ENCODE measurements around the gene PHETA2. TPM values are rescaled to one million over a fixed set of nuclear protein-coding genes. Genes with fewer than 3 reads are reported as not detected.

The PHETA2 gene
- total RNA-seq, 1 experiment from 2014 or later: 4.5 TPM

- Histone ChIP-seq H3K9me2 (ENCODE audit: insufficient read depth) (no peaks in the 10 kb centered on the region), H3F3A (ENCODE audit: insufficient read depth, low read depth) (peaks cover 10% of the 10 kb centered on the region; the same call in 1 of the 2 replicates), H3K27ac (no peak overlapping the region), H2AFZ (no peak overlapping the region), H3K79me2 (ENCODE audit: low read depth) (no peaks in the 10 kb centered on the region), H3K4me2 (no peak overlapping the region), H4K20me1 (ENCODE audit: insufficient read depth) (no peaks in the 10 kb centered on the region), H3K4me1 (replicated peaks; ENCODE audit: insufficient read depth) (peaks cover 10% of the 10 kb centered on the region), H3K36me3 (ENCODE audit: low read depth) (no peaks in the 10 kb centered on the region), H3K9me3 (ENCODE audit: insufficient read depth, low read depth) (no peaks in the 10 kb centered on the region), H3K27me3 (ENCODE audit: insufficient read depth, low read depth) (no peaks in the 10 kb centered on the region), H3K4me3 (no peak overlapping the region)
- intact Hi-C loops (cut with micrococcal nuclease; ENCODE audit: unreplicated experiment): no loop called here
- no TSS peak for BruUV-seq (replicated peaks)
- CTCF ChIA-PET: no interaction called here
- TF ChIP-seq EZH2 (IDR thresholded peaks at IDR 0.05; ENCODE audit: low read depth): no peak
- no peak for TF ChIP-seq CTCF (conservative IDR thresholded peaks at IDR 0.05)
- DNase-seq: no peak
- POLR2A ChIA-PET (ENCODE audit: unreplicated experiment): no interaction called here
Measured at GRCh38 chr22:42066126-42066761, 7.8 kb upstream of the PHETA2 start.

- TF ChIP-seq CTCF (conservative IDR thresholded peaks at IDR 0.05): no peak
- TF ChIP-seq EZH2 (IDR thresholded peaks at IDR 0.05; ENCODE audit: low read depth): no peak
- no peaks in the 10 kb centered on the region for H3K36me3 ChIP-seq (ENCODE audit: low read depth)
- H3K27me3 ChIP-seq (ENCODE audit: insufficient read depth, low read depth): no peaks in the 10 kb centered on the region
- H3K79me2 ChIP-seq (ENCODE audit: low read depth): no peaks in the 10 kb centered on the region
- H3K4me2 ChIP-seq: no peak overlapping the region
- H3K4me1 ChIP-seq (replicated peaks; ENCODE audit: insufficient read depth): peaks cover 16% of the 10 kb centered on the region
- no peaks in the 10 kb centered on the region for H3K9me3 ChIP-seq (ENCODE audit: insufficient read depth, low read depth)
- no peaks in the 10 kb centered on the region for H4K20me1 ChIP-seq (ENCODE audit: insufficient read depth)
- no TSS peak for BruUV-seq (replicated peaks)
- no peak overlapping the region for H2AFZ ChIP-seq
- no peaks in the 10 kb centered on the region for H3K9me2 ChIP-seq (ENCODE audit: insufficient read depth)
- no peak overlapping the region for H3K27ac ChIP-seq
- peaks cover 10% of the 10 kb centered on the region; the same call in 1 of the 2 replicates for H3F3A ChIP-seq (ENCODE audit: insufficient read depth, low read depth)
- ChIA-PET POLR2A (ENCODE audit: unreplicated experiment) (no interaction called here), CTCF (no interaction called here)
- no peak for DNase-seq
- no peak overlapping the region for H3K4me3 ChIP-seq
- intact Hi-C loops (cut with micrococcal nuclease; ENCODE audit: unreplicated experiment): no loop called here
Measured at GRCh38 chr22:42066937-42067336, 7.1 kb upstream of the PHETA2 start.

GRCh38 chr22:42067671-42068251 lies 6.3 kb upstream of the PHETA2 start:
- H3K79me2 ChIP-seq (ENCODE audit: low read depth): no peaks in the 10 kb centered on the region
- ChIA-PET POLR2A (ENCODE audit: unreplicated experiment) (no interaction called here), CTCF (no interaction called here)
- H3K4me2 ChIP-seq: no peak overlapping the region
- TF ChIP-seq EZH2 (IDR thresholded peaks at IDR 0.05; ENCODE audit: low read depth) (no peak), CTCF (conservative IDR thresholded peaks at IDR 0.05) (no peak)
- H3K9me2 ChIP-seq (ENCODE audit: insufficient read depth): no peaks in the 10 kb centered on the region
- H4K20me1 ChIP-seq (ENCODE audit: insufficient read depth): no peaks in the 10 kb centered on the region
- intact Hi-C loops (cut with micrococcal nuclease; ENCODE audit: unreplicated experiment): no loop called here
- peaks cover 16% of the 10 kb centered on the region for H3K4me1 ChIP-seq (replicated peaks; ENCODE audit: insufficient read depth)
- H3K36me3 ChIP-seq (ENCODE audit: low read depth): no peaks in the 10 kb centered on the region
- no peak overlapping the region for H3K4me3 ChIP-seq
- H3K27me3 ChIP-seq (ENCODE audit: insufficient read depth, low read depth): no peaks in the 10 kb centered on the region
- H3K27ac ChIP-seq: no peak overlapping the region
- no peaks in the 10 kb centered on the region for H3K9me3 ChIP-seq (ENCODE audit: insufficient read depth, low read depth)
- H2AFZ ChIP-seq: no peak overlapping the region
- BruUV-seq (replicated peaks): no TSS peak
- peaks cover 10% of the 10 kb centered on the region; the same call in 1 of the 2 replicates for H3F3A ChIP-seq (ENCODE audit: insufficient read depth, low read depth)
- DNase-seq: no peak

Data from PC-9 (cell line).